ENCODE data around the gene SLC19A3.

GRCh38 chr2:227653419-227653818 lies 64.4 kb downstream of the SLC19A3 start:
- TF ChIP-seq POLR2A (IDR thresholded peaks at IDR 0.05) (no peak), CTCF (IDR thresholded peaks at IDR 0.05) (no peak)
